Left lung (tissue), 10 donors: Measurements from ENCODE around the gene ZC3H7A. TPM values are rescaled to one million over a fixed set of nuclear protein-coding genes. Genes with fewer than 3 reads are reported as not detected.

Experiments used
- ATAC-seq: fragments of 200-7000 bp; cut with Tn5 transposase; one replicate; pipeline ENCODE4 v1.9.1; 2020; ENCODE audit warnings: moderate library complexity
- DNase-seq, 4 donors: peaks; one replicate each; pipeline ENCODE4 v3.0.0-alpha.2; 2013 to 2020
- H3K27ac ChIP-seq, 2 donors: fragments of 200-600 bp; sonication (generic) in 1 of 2; one replicate each; pipeline versions ENCODE4 v1.5.0 to v1.8.0; 2020 to 2021
- H3K27me3 ChIP-seq, 2 donors: fragments of 200-600 bp; sonication (generic) in 1 of 2; one replicate each; pipeline versions ENCODE4 v1.5.0 to v1.8.0; 2020 to 2021
- H3K36me3 ChIP-seq, 2 donors: fragments of 200-600 bp; sonication (generic) in 1 of 2; one replicate each; pipeline versions ENCODE4 v1.5.0 to v1.8.0; 2020 to 2021
- H3K4me1 ChIP-seq, 2 donors: fragments of 200-600 bp; one replicate each; pipeline ENCODE4 v1.8.0; 2021
- H3K4me3 ChIP-seq, 2 donors: fragments of 200-600 bp; sonication (generic) in 1 of 2; one replicate each; pipeline versions ENCODE4 v1.5.0 to v1.8.0; 2020 to 2021; ENCODE audit warnings: mild to moderate bottlenecking in 1 of 2
- H3K9me3 ChIP-seq, 2 donors: fragments of 200-600 bp; sonication (generic) in 1 of 2; one replicate each; pipeline versions ENCODE4 v1.5.0 to v1.8.0; 2020 to 2021
- intact Hi-C, 2 donors: fragments of 100-400 bp; cut with DNase I; formaldehyde crosslinking; loops; one replicate each; pipeline versions ENCODE4 v1.11.2 to v1.14.2; 2022
- polyA plus RNA-seq, 6 donors: library from polyadenylated mRNA; unstranded; fragments of 120-200 nt; gene quantifications; one replicate each; pipeline ENCODE4 v1.2.1, GENCODE V29; 2013; ENCODE audit not compliant: insufficient read length in 6 of 6
- total RNA-seq, 2 donors: library from RNA; stranded (reverse); fragmentation: NEBNext Ultra II Directional; extraction: Animal tissue kit (Norgen Biotek cat#: 25700); gene quantifications; one replicate each; pipeline ENCODE4 v1.2.1, GENCODE V29; 2021
- TF ChIP-seq, protein P1 (sequence below), 2 donors: fragments of 200-600 bp; sonication (generic) in 1 of 2; IDR thresholded peaks; one replicate each; pipeline versions ENCODE4 v1.5.0 to v1.8.0; 2021; ENCODE audit warnings: antibody characterized with exemption in 2 of 2
- donor health status: DM: no; HTN: yes; CAD: no.
- donor health status: DM: no; HTN: no; CAD: no.

ZC3H7A gene
- total and polyA plus RNA-seq, 8 donors, result 48.3 to 139 (median 106) TPM

DNA sequence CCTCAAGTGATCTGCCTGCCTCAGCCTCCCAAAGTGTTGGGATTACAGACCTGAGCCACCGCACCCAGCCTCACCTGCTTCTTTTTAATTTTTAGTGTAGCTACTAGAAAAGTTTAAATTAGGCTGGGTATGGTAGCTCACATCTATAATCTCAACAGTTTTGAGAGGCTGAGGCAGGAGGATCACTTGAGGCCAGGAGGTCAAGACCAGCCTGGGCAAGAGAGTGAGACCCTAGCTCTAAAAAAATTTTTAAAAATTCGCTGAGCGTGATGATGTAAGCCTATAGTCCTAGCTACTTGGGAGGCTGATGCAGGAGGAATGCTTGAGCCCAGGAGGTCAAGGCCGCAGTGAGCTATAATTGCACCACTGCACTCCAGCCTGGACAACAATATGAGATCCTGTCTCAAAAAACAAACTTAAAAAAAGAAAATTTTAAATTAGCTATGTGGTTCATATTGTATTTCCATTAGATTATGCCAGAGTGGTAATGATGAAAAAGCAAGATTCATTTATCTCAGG is 89.3 kb downstream of the ZC3H7A start:
- TF ChIP-seq, protein P1, sequence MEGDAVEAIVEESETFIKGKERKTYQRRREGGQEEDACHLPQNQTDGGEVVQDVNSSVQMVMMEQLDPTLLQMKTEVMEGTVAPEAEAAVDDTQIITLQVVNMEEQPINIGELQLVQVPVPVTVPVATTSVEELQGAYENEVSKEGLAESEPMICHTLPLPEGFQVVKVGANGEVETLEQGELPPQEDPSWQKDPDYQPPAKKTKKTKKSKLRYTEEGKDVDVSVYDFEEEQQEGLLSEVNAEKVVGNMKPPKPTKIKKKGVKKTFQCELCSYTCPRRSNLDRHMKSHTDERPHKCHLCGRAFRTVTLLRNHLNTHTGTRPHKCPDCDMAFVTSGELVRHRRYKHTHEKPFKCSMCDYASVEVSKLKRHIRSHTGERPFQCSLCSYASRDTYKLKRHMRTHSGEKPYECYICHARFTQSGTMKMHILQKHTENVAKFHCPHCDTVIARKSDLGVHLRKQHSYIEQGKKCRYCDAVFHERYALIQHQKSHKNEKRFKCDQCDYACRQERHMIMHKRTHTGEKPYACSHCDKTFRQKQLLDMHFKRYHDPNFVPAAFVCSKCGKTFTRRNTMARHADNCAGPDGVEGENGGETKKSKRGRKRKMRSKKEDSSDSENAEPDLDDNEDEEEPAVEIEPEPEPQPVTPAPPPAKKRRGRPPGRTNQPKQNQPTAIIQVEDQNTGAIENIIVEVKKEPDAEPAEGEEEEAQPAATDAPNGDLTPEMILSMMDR (IDR thresholded peaks at IDR 0.05), result no peak
- Histone ChIP-seq H3K4me3 (no peak overlapping the region), H3K27ac (no peak overlapping the region), H3K9me3 (no peaks in the 10 kb centered on the region), H3K4me1 (peaks cover 0 to 20% of the 10 kb centered on the region in 2 donors), H3K27me3 (no peaks in the 10 kb centered on the region), H3K36me3 (peaks cover 0 to 72% of the 10 kb centered on the region in 2 donors)
- intact Hi-C loops, result loop anchor here in 1 of 2 donors (5.0 kb wide), 1 partner anchor 50 kb away; no protein-coding TSS in a partner anchor
- DNase-seq (no peak), ATAC-seq (no peak)

DNA sequence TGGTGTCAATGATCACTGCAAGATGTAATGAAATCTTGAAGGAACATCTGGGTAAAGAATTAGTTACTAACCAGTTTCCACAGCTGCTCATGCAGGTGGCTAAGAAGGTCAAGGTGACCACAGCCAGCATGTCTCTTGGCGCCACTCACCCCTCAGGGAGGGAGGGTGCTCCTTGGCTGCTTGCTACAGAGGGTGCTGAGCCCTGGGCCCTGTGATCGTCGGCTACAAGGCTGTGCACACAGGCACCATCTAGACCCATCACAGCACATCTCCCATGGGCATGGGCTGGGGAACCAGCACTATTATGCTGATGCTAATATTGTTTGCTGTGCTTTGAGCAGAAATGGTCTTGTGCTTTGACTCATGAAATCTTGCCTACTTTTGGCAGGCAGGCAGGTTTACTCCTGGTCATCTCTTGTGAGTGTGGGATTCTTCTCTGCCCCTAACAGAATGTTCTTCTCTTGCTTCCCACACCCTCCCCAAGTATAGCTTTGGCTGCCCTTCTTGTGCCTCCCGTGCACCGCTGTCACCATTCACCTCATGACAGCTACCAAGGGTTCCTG is 90.8 kb downstream of the ZC3H7A start:
- Histone ChIP-seq H3K4me1 (peaks cover 0 to 12% of the 10 kb centered on the region in 2 donors), H3K4me3 (no peak overlapping the region), H3K27me3 (no peaks in the 10 kb centered on the region), H3K36me3 (peaks cover 0 to 65% of the 10 kb centered on the region in 2 donors), H3K27ac (no peak overlapping the region), H3K9me3 (no peaks in the 10 kb centered on the region)
- DNase-seq, result no peak
- ATAC-seq, result no peak
- intact Hi-C loops, result loop anchor here in 1 of 2 donors (5.0 kb wide), 1 partner anchor 49 kb away; no protein-coding TSS in a partner anchor
- TF ChIP-seq, protein P1 (IDR thresholded peaks at IDR 0.05), result no peak

DNA sequence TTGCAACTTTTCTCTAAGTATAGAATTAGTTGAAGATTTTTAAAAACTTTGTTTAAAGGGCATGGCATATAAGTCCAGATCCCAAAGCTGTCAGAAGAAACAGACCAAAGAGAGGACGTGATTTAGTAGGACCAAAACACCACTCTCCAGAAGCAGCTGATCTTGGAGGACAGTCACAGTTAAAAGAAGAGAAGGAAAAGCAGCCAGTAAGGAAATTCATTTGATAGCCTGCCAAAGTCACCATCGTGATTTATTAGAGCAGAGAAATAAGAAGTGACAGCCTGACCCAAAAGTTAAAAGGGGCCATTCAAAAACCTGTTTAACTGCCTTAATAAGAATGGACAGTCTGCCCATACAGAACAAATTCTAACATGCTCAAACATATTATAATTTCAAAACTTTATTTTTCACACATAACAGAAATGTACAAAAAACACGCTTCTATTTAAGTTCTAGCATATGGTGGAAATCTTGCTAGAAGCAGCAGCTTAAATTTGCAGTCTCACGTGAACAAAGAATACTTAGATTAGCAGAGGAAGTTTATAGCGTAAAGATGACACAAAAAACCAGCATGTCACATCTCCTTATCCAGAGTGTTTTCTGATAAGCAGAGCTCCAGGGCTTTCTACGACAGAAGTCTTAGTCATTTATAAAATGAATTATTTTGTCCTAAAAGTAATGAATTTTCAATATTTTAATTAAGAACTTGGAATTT is 91.6 kb downstream of the ZC3H7A start:
- Histone ChIP-seq H3K9me3 (no peaks in the 10 kb centered on the region), H3K27ac (no peak overlapping the region), H3K4me3 (no peak overlapping the region), H3K4me1 (peaks cover 0 to 20% of the 10 kb centered on the region in 2 donors), H3K27me3 (no peaks in the 10 kb centered on the region), H3K36me3 (peaks cover 0 to 57% of the 10 kb centered on the region in 2 donors)
- TF ChIP-seq, protein P1 (IDR thresholded peaks at IDR 0.05), result no peak
- DNase-seq (no peak), ATAC-seq (no peak)
- intact Hi-C loops, result loop anchor here in 1 of 2 donors (5.0 kb wide), 1 partner anchor 48 kb away; no protein-coding TSS in a partner anchor

Other genes starting within 250 kb of the ZC3H7A start
- gene LITAF, start 210.3 kb downstream of the ZC3H7A start, total RNA-seq, result 100 to 1,000 TPM; 125 to 277 TPM
- 100 to 1,000 TPM; 117 to 129 (median 123) TPM for gene LITAF, start 210.3 kb downstream of the ZC3H7A start, polyA plus RNA-seq
- gene SNN, start 128.8 kb downstream of the ZC3H7A start, total RNA-seq, result 10 to 100 TPM; 21.1 to 21.4 TPM
- gene SNN, start 128.8 kb downstream of the ZC3H7A start, polyA plus RNA-seq, result 10 to 100 TPM; 23.7 to 42.5 (median 33.9) TPM
- 10 to 100 TPM; 71.2 to 76.8 TPM for gene TXNDC11, start 54.4 kb downstream of the ZC3H7A start, total RNA-seq
- 10 to 100 TPM; 33.9 to 41.7 (median 36.6) TPM for gene TXNDC11, start 54.4 kb downstream of the ZC3H7A start, polyA plus RNA-seq
- gene RSL1D1, start 54.3 kb upstream of the ZC3H7A start, total RNA-seq, result 100 to 1,000 TPM in 1 of 2 donors, 10 to 100 TPM in 1; 88.3 to 102 TPM
- gene RSL1D1, start 54.3 kb upstream of the ZC3H7A start, polyA plus RNA-seq, result 100 to 1,000 TPM; 236 to 274 (median 242) TPM
- gene GSPT1, start 118.7 kb upstream of the ZC3H7A start, total RNA-seq, result 100 to 1,000 TPM; 110 to 140 TPM
- gene GSPT1, start 118.7 kb upstream of the ZC3H7A start, polyA plus RNA-seq, result 100 to 1,000 TPM in 5 of 6 donors, 10 to 100 TPM in 1; 93.5 to 109 (median 105) TPM
- 10 to 100 TPM in 1 of 2 donors, 1 to 10 TPM in 1; 6.1 to 10.2 TPM for gene NPIPB2, start 144.8 kb upstream of the ZC3H7A start, total RNA-seq
- gene NPIPB2, start 144.8 kb upstream of the ZC3H7A start, polyA plus RNA-seq, result 10 to 100 TPM in 2 of 6 donors, 1 to 10 TPM in 4; 7.3 to 14.6 (median 8.8) TPM
- 1 to 10 TPM; 1.2 TPM for gene TNFRSF17, start 168.0 kb upstream of the ZC3H7A start, total RNA-seq
- under 1 TPM in 2 of 6 donors, not detected in 4; 0.24 to 0.54 TPM for gene TNFRSF17, start 168.0 kb upstream of the ZC3H7A start, polyA plus RNA-seq
- gene SNX29, start 179.5 kb upstream of the ZC3H7A start, total RNA-seq, result 10 to 100 TPM; 33.2 to 41.0 TPM
- 10 to 100 TPM; 11.8 to 14.3 (median 13.0) TPM for gene SNX29, start 179.5 kb upstream of the ZC3H7A start, polyA plus RNA-seq